ENCODE results near the gene GRID1.

The GRID1 gene

DNA sequence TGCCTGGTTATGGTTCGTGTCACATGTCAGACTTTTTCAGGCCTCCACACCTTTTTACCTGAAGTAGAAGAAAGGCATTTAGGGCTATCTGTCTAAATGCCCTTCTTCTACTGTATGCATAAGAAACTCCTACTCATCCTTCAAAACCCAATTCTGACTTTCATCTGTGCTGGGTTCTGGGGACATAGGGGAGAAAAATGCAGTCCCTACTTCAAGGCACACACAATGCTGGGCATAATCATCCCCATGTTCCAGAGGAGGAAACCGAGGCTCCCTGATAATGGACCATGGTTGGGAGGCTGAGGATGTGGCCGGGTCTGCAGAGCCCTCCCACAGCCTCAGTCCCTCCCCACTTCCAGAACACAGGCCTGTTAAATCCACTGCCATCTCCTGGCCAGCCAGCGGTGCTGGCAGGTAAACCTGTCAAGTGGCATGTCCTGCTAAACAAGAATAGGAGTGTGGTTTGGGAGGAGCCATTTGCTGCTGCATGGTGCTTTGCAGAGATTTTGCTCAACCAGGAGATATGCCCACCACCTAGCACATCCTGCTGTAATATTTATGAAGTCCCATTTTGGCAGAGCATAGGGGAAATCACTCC lies 32.0 kb downstream of the GRID1 start:
- no peak for DNase-seq

DNA sequence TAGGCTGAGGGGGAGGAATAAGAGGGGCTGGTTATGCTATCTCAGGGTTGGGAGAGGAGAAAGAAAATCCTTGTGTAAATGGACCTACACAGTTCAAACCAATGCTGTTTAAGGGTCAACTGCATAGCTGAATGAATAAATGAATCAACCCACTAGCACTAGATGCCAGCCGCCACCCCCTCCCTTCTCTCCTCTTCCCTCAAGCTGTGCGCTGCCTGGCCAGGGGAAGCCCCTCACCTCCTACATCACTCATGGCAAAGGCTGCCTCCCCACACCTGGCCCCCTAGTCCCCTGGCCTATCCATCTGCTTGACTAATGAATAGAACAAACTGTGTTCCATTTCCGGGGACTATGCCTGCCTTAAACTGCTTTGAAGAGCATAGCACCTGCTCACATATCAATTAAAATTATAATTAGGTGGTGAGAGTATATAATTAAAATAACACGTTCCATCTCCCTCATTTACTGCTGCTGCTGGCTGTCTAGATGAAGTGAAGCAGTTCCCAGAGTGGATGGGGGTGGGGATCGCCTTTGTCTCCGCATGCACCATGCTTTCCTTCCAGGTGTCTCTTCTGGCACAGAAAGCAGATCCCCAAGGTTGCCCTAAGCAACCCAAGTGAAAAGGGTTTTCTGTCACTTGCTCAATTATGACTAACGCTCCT lies 32.6 kb downstream of the GRID1 start:
- no peak for DNase-seq

DNA sequence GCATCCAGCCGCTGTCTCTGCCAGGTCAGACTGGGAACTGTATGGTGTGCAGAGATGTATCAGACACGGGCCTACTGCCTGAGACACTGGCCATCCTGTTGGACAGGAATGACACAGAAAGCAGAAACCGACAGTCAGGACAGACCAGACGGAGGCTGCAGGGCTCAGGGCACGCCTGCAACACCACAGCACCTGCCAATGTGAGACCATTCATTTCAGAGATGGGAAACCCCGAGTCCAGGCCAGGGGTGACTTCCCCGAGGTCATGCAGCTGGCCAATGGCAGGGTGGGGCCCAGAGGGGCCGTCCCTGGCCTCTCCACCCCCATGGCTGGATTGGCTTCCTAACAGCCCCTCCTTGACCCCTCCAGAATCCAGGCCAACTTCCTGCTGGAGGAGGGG lies 34.7 kb downstream of the GRID1 start:
- DNase-seq, result no peak

DNA sequence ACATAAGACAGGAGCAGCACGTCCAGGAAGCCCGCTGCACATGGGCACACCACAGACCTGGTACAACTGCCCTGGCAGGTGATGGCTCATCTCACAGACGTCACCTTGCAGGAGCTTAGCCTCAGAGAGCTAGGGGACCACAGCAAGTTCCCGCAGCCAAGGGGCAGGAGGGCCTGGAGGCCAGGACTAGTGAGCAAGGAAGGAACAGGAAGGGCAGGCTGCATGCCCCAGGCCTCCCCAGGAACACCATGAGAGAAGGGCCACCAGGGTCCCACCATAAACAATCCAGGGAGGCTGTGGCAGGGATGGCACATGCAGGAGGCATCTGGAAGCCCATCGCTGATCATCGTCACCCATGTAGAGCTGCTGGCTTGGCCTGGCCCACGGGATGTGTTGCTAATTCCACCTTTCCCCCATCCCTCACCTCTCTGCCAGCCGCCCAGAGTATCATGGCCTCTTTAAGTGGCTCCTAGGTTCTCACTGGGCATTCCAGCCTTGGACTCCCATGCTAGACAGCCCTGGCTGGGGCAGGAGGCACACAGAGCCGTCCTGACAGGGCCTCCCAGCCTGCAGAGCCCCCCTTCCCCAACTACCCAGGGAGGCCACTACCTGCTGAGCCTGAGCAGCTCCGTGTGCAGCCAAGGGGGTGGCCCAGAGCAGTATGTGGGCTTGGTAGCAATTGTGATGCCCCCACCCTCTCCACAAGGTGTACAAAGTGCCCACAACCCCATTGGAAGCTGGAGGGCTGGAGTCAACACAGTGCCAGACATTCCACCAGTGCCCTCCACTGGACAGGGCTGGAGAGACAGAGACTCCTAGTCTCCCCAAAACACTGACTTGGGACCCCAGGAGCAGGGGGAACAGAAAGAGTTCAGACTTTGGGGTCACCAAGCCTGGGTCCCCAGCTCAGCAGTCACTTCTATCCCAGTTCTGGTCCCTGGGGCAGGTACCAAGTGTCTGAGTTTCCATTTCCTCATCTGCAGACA lies 35.5 kb downstream of the GRID1 start:
- DNase-seq, result no peak

DNA sequence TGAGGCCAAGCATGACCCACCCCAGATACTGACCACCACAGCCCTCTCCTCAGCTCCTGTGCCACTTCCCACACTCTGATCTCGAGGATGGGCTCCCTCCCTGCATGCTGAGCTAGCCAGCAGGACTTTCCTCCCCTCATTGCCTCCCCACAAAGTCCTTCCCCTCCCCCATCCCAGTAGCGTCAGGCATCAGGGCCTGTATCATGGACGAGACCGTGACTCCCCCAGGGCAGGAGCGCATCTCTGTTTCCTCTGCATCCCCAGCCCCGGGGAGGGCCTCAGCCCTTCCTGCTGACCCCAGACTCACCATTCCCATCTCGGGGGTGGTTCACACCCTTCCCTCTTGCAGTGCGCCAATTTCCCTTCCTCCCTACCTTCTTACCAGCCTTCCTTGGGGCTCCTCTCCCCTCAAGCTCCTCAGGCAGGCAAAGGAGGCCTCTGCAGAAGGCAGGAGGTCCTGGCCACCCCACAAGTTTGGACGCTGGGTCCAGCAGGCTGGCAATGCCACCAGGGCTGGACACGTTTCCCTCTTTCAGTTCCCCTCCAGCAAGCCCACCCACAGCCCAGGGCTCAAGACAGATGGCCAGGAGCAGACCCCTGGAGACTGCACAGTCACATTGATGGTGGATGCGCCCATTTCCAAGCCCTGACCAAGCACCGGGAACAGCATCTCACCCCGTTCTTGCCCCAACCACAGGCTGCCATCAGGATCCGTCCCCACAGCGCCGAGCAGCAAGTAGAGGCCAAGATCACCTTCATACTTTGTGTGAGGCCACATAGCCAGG lies 36.5 kb downstream of the GRID1 start:
- DNase-seq, result no peak

DNA sequence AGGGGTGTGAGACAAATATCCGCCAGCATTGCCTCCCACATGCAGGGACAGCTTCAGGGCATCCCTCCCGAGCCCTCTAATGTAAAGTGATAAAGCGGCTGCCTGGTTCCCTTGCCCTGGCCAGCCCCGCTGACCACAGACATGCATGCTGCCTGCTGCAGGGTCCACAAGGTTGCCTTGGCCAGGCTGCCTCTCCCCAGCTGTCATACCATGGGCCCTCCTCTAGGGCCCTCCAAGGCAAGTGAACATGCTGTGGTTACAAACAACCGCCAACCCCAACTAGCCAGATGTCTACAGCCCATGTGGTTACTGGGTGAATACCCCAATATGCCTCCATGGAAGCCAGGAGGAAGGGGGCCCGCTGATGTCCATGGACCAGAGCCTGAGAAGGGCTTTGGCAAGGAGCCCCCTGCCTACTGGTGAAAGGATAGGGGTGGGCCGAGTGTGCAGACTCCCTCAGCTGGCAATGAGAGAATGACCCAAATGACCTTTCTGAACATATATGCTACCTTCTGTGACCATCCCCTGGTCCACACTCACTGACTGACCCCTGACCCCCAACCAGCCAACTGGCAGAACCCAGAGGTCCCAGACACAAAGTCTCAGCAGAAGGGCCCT lies 37.4 kb downstream of the GRID1 start:
- no peak for DNase-seq

DNA sequence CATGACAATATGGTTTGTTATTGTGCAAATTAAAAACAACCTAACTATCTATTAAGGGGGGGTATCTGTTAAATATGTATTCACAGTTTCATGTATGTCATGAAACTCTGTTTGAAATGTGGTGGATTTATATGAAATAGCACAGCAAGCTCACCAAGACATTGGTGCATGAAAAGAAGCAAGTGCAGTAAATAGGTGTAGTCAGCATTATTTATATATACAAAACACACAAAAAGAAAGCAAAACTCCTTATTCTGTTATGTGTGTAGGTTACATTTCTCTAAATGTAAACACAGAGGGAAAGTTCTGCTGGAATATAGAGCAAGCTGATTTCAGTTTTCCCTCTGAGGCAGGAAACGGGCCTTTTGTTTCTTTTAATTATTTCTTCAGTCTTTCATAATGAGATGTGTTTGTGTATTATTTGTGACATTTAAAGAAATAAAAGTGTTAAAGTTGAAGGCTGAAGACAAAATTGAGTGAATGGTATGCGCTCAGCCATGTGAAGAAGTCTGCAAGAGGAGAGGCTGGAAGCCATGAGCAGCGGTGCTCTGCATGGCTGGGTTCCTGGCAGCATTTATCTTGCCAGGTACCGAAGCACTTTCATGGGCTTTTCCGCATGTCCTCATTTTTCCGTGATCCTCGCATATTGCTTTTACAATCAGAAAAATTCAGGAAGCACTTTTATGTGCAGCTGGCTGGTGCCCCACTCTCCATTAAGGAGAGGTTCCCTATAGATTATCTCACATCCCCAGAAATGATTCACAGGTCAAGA lies 38.5 kb downstream of the GRID1 start:
- no peak for DNase-seq

DNA sequence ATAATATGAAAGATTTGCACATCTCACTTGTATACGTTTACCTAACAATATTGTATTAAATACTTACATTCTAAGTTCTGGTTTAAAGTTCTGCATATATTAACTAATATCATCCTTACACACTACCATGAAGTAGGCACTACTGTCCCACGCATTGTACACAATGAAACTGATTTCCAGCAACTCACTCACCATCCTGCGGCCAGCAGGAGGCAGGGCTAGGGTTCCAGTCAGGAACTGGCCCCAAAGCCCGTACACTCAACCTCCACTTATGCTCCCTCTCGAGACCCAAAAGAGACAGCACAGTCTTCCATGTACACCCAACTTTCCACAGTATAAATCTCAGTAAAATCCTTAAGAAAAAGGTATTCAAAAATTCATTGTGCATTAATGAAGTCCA lies 41.4 kb downstream of the GRID1 start:
- DNase-seq, result no peak

DNA sequence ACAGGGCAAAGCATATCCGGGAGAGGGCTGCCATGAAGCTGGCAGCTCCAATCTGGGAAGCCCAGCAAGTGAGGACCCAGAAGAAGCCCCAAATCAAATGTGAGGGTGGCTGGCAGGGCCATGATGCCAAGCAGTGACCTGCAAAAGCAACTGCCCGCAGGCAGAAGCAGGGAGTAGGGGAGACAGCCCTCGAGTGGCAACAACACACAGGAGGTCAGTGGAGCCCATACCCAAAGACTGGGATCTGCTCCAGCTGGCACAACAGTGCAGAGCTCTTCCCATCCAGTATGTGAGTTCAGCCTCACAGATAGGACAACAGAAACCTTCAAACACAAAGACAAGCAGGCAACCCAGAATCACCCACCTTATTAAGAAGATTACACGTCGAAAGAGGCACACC lies 45.0 kb downstream of the GRID1 start:
- no peak for DNase-seq

DNA sequence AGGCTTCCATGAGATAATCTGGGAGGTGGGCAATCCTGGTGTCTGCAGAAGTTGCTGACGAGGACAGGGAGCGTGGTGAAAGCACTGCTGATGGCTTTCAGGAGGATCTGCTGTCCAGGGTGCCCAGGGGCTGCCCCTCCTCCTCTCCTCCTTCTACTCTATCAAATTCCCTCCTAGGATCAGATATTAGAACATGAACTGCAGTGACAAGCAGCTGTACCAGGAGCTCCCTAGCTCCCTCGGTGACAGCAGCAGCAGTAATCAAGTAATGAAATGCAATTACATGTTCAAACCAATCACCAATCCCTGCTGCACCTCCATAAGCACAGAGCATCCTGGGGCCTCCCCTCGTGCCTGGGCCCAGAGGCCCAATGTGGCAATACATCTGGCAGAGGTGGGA lies 46.9 kb downstream of the GRID1 start:
- DNase-seq, result no peak

DNA sequence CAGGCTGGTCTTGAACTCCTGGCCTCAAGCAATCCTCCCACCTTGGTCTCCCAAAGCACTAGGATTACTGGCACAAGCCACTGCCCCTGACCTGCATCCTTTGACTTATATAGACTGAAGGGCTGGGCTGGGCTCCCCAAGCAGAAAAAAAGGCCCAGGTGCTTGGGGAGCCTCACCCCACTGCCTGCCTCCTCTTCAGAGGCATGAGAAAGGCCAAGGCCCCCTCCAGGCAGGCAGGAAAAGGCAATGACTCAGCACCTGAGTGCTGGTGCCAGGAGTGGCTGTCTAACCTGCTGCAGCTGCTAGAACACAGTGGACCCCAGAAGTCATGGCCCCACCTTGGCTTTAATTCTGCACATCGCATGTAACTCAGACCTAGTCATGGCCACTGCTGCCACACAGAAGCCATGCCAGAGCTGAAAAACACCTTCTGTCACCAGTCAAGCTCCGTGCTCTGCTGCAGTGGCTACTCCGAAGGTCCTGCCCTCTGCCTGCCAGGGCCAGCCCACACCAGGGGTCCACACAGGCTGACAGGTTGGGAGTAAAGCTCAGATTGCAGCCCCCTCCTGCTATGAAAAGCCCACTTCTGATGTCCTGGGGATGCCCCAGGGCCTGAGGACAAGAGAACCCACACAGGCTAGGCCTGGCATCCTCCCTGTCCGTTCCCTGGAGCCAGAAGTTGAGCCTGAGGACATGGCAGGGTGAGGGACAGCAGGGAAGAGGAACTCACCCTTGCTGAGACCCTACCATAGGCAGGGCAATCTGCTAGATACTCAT lies 48.5 kb downstream of the GRID1 start:
- DNase-seq, result no peak

DNA sequence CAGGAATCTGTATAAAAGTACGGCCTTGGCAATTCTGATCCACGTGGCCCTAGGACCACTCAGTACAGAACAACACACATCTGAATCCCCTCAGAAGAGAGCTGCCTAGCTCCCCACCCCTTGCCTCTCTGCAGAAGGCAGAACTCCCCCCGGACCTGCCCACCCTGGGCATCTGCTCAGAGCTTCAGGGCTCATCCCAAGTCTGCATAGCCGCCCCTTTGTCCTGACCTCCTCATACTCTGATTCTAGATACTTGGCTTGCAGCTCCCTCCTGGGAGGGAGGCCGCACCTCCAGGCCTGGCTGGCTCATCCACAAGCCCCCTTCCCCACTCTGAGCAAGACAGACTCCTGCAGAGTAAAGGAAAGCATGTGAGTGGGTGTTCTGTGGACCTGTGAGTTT lies 49.6 kb downstream of the GRID1 start:
- no peak for DNase-seq

DNA sequence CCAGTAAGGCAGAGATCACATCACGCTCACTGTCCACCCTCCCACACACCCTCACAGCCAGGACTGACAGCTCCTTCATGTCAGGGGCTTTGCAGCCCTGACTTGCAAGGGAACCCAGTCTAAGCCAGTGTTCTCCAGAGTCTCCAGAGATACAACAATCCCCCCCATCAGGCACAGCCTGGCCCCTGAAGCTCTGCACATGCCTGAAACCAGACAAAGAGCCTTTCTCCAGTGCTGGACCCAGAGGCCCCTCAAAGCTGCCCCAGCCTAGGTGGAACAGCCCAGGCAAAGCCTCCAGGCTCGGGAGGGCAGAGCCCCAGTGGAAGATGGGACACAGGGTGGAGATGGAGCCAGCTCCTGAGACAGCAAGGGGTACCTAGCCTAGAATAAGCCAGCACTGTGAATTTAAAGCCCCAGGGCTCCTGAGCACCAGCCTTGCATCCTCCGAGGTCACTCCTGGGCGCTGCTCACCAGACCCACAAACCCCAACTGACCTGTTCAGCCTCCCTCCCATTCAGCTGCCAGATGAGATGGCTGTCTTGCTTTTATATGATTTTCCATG lies 50.2 kb downstream of the GRID1 start:
- no peak for DNase-seq

DNA sequence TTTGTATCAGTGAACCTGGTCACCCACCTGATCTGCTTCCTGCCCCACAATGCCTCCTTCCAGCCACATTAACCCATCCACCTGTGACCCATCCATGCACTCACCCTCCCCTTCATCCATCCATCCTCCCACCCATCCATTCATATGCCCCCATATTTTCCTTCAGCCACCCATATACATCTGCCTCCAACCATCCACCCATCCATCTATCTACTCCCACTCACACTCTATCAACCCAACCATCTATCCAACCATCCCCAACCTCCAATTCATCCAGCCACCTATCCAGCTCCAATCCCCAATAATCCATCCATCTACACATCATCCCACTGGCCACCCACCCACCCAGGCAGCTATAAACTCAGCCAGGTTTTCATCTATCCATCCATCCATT lies 51.0 kb downstream of the GRID1 start:
- DNase-seq, result no peak

DNA sequence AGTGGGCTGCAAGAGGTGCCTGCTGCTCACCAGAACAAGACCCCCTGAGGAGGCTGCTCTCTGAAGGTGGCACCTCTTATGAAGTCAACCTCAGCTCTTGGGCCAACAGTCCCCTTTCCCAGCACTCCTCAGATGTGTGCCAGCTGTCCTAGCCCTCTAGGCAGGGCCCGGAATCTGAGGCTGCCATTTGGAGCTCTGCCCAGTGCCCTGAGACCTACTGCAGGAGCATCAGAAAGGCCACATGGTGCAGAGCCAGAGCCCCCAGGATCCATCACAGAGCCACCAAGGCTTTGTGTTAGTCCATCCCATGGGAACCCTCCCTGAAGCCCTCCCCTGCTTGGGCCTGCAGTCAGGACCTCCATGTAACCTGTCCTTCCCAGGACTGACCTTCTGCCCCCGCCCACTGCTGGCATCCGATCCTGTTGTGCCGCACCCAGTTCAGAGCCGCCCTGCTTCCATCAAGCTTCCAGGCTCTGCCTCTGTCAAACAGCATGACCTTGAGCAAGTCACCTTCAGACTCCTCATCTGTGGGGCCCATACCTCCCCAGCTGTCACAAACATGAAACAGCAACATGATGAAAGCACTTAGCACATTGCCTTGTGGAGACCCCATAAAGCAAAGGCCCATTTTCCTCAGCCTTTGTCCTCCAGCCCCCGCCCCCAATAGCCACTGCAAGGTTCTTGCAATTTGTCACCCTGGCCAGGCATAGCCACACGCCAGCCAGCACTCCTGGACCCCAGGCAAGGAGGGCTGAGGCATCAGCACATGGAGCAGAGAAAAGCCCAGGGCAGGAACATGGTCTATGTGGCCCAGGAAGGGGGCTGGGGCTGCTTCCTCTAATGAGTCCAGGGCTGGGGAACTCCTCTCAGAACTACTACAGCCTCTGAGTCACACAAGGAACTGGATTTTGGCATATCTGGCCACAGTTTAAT lies 51.7 kb downstream of the GRID1 start:
- DNase-seq, result no peak

DNA sequence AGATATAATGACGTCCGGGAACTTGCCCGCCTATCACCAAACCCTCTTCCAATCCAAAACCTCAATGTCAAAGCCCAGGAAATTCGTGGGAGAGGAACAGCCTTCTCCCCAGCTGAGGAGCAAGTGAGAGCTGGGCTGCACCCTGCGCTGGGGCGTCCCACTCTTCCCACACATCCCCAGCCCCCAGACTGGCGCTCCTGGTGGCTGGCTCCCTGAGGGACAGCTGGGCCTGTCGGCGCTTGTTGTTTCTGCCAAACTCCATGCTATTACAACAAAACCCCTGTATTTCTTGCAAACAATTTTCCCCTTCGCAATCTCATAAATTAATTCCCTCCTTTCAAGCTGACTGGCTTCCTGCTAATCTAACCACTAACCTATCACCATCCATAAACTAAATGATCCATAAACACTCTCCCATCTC lies 53.0 kb downstream of the GRID1 start:
- DNase-seq, result no peak

DNA sequence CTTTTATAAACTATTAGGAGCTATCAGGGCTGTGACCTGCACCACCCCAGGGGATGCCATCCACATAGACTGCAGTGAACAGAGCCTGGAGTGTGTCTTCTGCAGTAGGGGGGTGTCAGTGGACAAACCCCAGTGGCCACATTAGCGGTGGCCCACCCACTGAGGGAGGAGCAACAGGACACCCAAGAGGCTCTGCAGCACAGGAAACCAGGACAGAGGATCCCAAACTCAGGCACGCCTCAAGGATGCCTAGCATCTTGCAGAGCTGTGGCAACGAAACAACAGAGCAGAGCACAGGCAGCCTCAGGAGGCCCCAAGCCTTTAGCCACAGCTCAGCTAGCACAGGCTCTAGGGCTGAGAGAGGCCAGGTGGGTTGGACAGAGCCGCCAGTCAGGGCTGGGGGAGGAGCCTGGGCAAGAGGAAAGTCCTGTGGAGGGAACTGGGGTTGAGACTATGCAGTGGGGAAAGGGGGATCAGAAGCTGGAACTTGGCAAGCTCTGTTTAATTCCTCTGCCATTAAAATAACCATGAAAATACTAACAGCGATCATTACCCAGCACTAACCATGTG lies 53.8 kb downstream of the GRID1 start:
- no peak for DNase-seq

DNA sequence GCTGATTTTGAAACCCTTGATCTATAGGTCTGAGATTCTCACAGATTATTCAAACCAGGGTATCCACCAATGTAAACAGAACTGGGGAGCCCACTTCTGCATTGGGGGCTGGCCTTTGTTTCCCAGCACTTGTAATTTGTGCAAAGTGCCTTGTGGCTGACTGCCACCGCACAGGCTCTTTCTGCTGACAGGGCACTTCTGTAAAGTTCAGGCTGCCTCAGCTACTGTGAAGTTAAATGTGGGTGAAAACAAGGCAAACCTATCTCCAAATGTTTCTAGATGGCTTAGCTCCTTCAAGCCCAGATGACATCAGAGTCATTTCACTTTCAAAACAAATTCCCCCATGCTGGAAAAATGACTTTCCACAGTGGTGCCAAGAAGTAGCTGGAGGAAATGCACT lies 54.7 kb downstream of the GRID1 start:
- no peak for DNase-seq

DNA sequence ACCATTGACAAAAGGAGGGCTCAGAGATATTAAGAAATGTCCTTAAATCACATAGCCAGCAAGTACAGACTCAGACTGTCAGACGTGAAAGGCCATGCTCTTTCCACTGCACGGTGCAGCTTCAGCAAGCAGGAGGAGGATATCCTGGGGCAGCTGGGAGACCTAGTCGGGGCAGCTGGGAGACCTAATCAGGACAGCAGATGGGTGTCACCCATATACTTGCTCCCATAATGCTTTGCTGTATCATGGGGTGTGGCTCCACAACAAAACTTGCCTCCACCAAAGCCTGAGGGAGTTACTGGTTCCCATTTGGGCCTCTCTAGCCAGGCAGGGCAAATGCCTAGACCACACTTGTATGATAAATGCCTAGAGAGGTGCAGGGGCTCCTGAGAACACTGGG lies 55.4 kb downstream of the GRID1 start:
- DNase-seq, result no peak
